ENCODE results near the gene UBE2D4. TPM values are rescaled to one million over a fixed set of nuclear protein-coding genes. Genes with fewer than 3 reads are reported as not detected.
"Not testable (repeated sequence)": the region's sequence is repeated elsewhere in the genome, so short reads cannot be mapped to it uniquely, and the experiment has no call there.

The UBE2D4 gene
- total RNA-seq, 1 donor from 2014 or later: 19.2 TPM

DNA sequence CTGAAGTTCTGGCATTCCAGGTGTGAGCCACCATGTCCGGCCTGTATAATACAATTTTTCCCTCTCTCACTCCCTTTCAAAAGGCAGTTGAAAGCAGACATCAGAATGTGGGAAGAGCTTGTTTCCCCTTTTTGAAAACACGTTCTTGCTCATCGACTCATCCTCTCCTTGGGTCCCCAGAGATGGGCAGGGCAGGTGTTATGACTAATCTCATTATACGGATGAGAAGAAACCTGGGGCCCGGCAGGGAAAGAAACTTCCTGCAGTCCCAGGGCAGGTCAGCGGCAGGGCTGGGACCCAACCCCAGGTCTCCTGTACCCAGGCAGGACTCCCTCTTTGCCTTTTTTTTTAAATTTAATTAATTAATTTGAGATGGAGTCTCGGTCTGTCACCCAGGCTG lies 66.7 kb downstream of the UBE2D4 start:
- DNase-seq (ENCODE audit: low spot score); intact Hi-C loops (cut with DNase I); ATAC-seq: not testable (repeated sequence)

DNA sequence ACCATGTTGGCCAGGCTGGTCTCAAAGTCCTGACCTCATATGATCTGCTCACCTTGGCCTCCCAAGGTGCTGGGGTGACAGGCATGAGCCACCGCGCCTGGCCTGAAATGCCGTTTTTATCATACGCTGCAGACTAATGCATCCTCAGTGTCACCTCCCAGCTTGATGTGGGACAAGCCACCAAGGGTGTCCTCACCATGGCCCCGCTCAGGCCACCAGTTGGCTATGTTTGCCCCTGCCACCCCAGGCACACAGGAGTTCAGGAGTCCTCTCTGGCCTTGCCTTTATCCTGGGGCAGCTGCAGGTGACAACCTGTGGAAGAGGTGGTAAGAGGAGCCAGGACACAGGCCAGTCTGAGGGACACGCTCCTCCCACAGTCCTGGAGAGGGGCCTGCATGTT lies 68.4 kb downstream of the UBE2D4 start:
- ATAC-seq; DNase-seq (ENCODE audit: low spot score); intact Hi-C loops (cut with DNase I): not testable (repeated sequence)

DNA sequence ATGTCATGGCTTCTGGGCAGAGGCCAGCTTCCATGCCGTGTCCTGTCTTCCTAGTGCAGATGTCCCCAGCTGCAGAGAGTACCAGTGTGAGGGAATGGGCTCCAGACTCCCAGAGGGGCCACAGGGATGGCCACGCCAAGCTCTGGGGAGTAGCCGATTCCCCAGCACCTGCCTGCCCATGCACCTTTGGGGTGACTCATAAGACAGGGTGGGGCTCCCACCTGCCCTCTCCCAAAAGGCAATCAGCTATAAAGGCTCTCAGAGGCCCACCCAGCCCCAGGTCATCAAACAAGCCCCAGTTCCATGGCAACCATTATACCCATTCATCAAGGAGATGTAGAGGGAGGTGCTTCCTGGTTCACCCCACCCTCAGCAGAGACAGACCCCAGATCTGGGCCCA lies 71.3 kb downstream of the UBE2D4 start, which contains the start of gene SPDYE1:
Gene SPDYE1 (plus strand): TSS at position 366 of the 400 bp plus-strand sequence. CDS start 2,053 bp downstream, outside the sequence.
- intact Hi-C loops (cut with DNase I); DNase-seq (ENCODE audit: low spot score): not testable (repeated sequence)
- peak; percentile 20 for ATAC-seq

Other genes with a start within 250 kb of the UBE2D4 start
- gene COA1, start 196.9 kb upstream of the UBE2D4 start, total RNA-seq: 56.8 TPM
- gene BLVRA, start 167.8 kb upstream of the UBE2D4 start, total RNA-seq: 64.4 TPM
- gene MRPS24, start 56.9 kb upstream of the UBE2D4 start, total RNA-seq: 38.0 TPM
- gene URGCP, start 19.8 kb upstream of the UBE2D4 start, total RNA-seq: 42.8 TPM
- not detected for gene SPDYE1, start 71.5 kb downstream of the UBE2D4 start, total RNA-seq
- gene DBNL, start 118.3 kb downstream of the UBE2D4 start, total RNA-seq: 85.1 TPM
- 0.85 TPM for gene PGAM2, start 139.1 kb downstream of the UBE2D4 start, total RNA-seq
- gene POLM, start 156.1 kb downstream of the UBE2D4 start, total RNA-seq: 25.6 TPM
- 236 TPM for gene AEBP1, start 177.9 kb downstream of the UBE2D4 start, total RNA-seq
- gene POLD2, start 197.1 kb downstream of the UBE2D4 start, total RNA-seq: 67.0 TPM
- gene MYL7, start 214.9 kb downstream of the UBE2D4 start, total RNA-seq: not detected

Measured in sciatic nerve (tissue), 2 donors.